Measurements from ENCODE around the gene LDB2. TPM values are rescaled to one million over a fixed set of nuclear protein-coding genes. Genes with fewer than 3 reads are reported as not detected.
A peak's percentile ranks its signal among the peaks of the same experiment; 100 is the strongest.

LDB2 gene
- total and polyA plus RNA-seq, 4 donors = 11.0 to 128 (median 55.7) TPM

GRCh38 chr4:16671741-16672140 is 226.7 kb downstream of the LDB2 start:
- H3K9me3 ChIP-seq (ENCODE audit: control insufficient read depth, low read length) = no peaks in the 10 kb centered on the region
- peaks cover 5 to 6% of the 10 kb centered on the region in 2 donors for H3K4me1 ChIP-seq (ENCODE audit: control insufficient read depth in 1 of 2, insufficient read depth in 2 of 2, low read length in 2 of 2)
- H3K36me3 ChIP-seq (ENCODE audit: control insufficient read depth in 1 of 2, insufficient read depth in 2 of 2, low read length in 1 of 2) = no peaks in the 10 kb centered on the region
- no peak for DNase-seq
- H3K4me3 ChIP-seq (ENCODE audit: low read length in 2 of 2) = no peak overlapping the region
- intact Hi-C loops (cut with DNase I) = no loop called here
- no peak for ATAC-seq (ENCODE audit: low FRiP score)
- no peaks in the 10 kb centered on the region for H3K27me3 ChIP-seq (ENCODE audit: control insufficient read depth in 1 of 2, insufficient read depth in 2 of 2, low read length in 1 of 2)
- 57 to 60% methylated on average over 2 of the region's 2 CpGs for WGBS, 2 donors
- H3K27ac ChIP-seq (ENCODE audit: low read depth in 1 of 2, low read length in 2 of 2) = no peak overlapping the region

- no peak overlapping the region for H3K4me3 ChIP-seq (ENCODE audit: low read length in 2 of 2)
- H3K27ac ChIP-seq (ENCODE audit: low read depth in 1 of 2, low read length in 2 of 2) = no peak overlapping the region
- ATAC-seq (ENCODE audit: low FRiP score) (no peak), DNase-seq (no peak)
- no peaks in the 10 kb centered on the region for H3K36me3 ChIP-seq (ENCODE audit: control insufficient read depth in 1 of 2, insufficient read depth in 2 of 2, low read length in 1 of 2)
- WGBS, 2 donors = 95 to 97% methylated on average over 1 of the region's 1 CpG
- H3K9me3 ChIP-seq (ENCODE audit: control insufficient read depth, low read length) = no peaks in the 10 kb centered on the region
- no peaks in the 10 kb centered on the region for H3K27me3 ChIP-seq (ENCODE audit: control insufficient read depth in 1 of 2, insufficient read depth in 2 of 2, low read length in 1 of 2)
- peaks cover 5 to 6% of the 10 kb centered on the region in 2 donors for H3K4me1 ChIP-seq (ENCODE audit: control insufficient read depth in 1 of 2, insufficient read depth in 2 of 2, low read length in 2 of 2)
- intact Hi-C loops (cut with DNase I) = no loop called here
These were observed 227.7 kb downstream of the LDB2 start for GRCh38 chr4:16670727-16671126.

GRCh38 chr4:16669036-16669435 is 229.4 kb downstream of the LDB2 start:
- Histone ChIP-seq H3K27me3 (ENCODE audit: control insufficient read depth in 1 of 2, insufficient read depth in 2 of 2, low read length in 1 of 2) (no peaks in the 10 kb centered on the region), H3K4me1 (ENCODE audit: control insufficient read depth in 1 of 2, insufficient read depth in 2 of 2, low read length in 2 of 2) (peaks cover 5 to 6% of the 10 kb centered on the region in 2 donors), H3K9me3 (ENCODE audit: control insufficient read depth, low read length) (no peaks in the 10 kb centered on the region), H3K4me3 (ENCODE audit: low read length in 2 of 2) (no peak overlapping the region), H3K36me3 (ENCODE audit: control insufficient read depth in 1 of 2, insufficient read depth in 2 of 2, low read length in 1 of 2) (no peaks in the 10 kb centered on the region), H3K27ac (ENCODE audit: low read depth in 1 of 2, low read length in 2 of 2) (no peak overlapping the region)
- no peak for DNase-seq
- peak; percentile 64 for ATAC-seq (ENCODE audit: low FRiP score)
- intact Hi-C loops (cut with DNase I) = no loop called here

GRCh38 chr4:16668488-16668887 is 230.0 kb downstream of the LDB2 start:
- WGBS, 2 donors = 67 to 72% methylated on average over 1 of the region's 1 CpG
- Histone ChIP-seq H3K4me1 (ENCODE audit: control insufficient read depth in 1 of 2, insufficient read depth in 2 of 2, low read length in 2 of 2) (peaks cover 5 to 6% of the 10 kb centered on the region in 2 donors), H3K4me3 (ENCODE audit: low read length in 2 of 2) (no peak overlapping the region), H3K27ac (ENCODE audit: low read depth in 1 of 2, low read length in 2 of 2) (no peak overlapping the region), H3K27me3 (ENCODE audit: control insufficient read depth in 1 of 2, insufficient read depth in 2 of 2, low read length in 1 of 2) (no peaks in the 10 kb centered on the region), H3K36me3 (ENCODE audit: control insufficient read depth in 1 of 2, insufficient read depth in 2 of 2, low read length in 1 of 2) (no peaks in the 10 kb centered on the region), H3K9me3 (ENCODE audit: control insufficient read depth, low read length) (no peaks in the 10 kb centered on the region)
- ATAC-seq (ENCODE audit: low FRiP score) = peak; percentile 37
- intact Hi-C loops (cut with DNase I) = no loop called here
- DNase-seq = no peak

GRCh38 chr4:16667464-16667863 is 231.0 kb downstream of the LDB2 start:
- H3K4me3 ChIP-seq (ENCODE audit: low read length in 2 of 2) = no peak overlapping the region
- H3K27ac ChIP-seq (ENCODE audit: low read depth in 1 of 2, low read length in 2 of 2) = no peak overlapping the region
- no peak for ATAC-seq (ENCODE audit: low FRiP score)
- intact Hi-C loops (cut with DNase I) = no loop called here
- 96% methylated on average over 3 of the region's 3 CpGs for WGBS, 2 donors
- no peaks in the 10 kb centered on the region for H3K27me3 ChIP-seq (ENCODE audit: control insufficient read depth in 1 of 2, insufficient read depth in 2 of 2, low read length in 1 of 2)
- no peak for DNase-seq
- H3K9me3 ChIP-seq (ENCODE audit: control insufficient read depth, low read length) = no peaks in the 10 kb centered on the region
- H3K4me1 ChIP-seq (ENCODE audit: control insufficient read depth in 1 of 2, insufficient read depth in 2 of 2, low read length in 2 of 2) = peaks cover 2 to 6% of the 10 kb centered on the region in 2 donors
- no peaks in the 10 kb centered on the region for H3K36me3 ChIP-seq (ENCODE audit: control insufficient read depth in 1 of 2, insufficient read depth in 2 of 2, low read length in 1 of 2)

GRCh38 chr4:16665942-16666551 is 232.4 kb downstream of the LDB2 start:
- Histone ChIP-seq H3K27me3 (ENCODE audit: control insufficient read depth in 1 of 2, insufficient read depth in 2 of 2, low read length in 1 of 2) (no peaks in the 10 kb centered on the region), H3K4me1 (ENCODE audit: control insufficient read depth in 1 of 2, insufficient read depth in 2 of 2, low read length in 2 of 2) (peaks cover 0 to 3% of the 10 kb centered on the region in 2 donors), H3K4me3 (ENCODE audit: low read length in 2 of 2) (no peak overlapping the region), H3K9me3 (ENCODE audit: control insufficient read depth, low read length) (no peaks in the 10 kb centered on the region), H3K36me3 (ENCODE audit: control insufficient read depth in 1 of 2, insufficient read depth in 2 of 2, low read length in 1 of 2) (no peaks in the 10 kb centered on the region), H3K27ac (ENCODE audit: low read depth in 1 of 2, low read length in 2 of 2) (no peak overlapping the region)
- no peak for DNase-seq
- no peak for ATAC-seq (ENCODE audit: low FRiP score)
- intact Hi-C loops (cut with DNase I) = no loop called here
- WGBS, 2 donors = 82 to 86% methylated on average over 12 of the region's 12 CpGs

- H3K4me1 ChIP-seq (ENCODE audit: control insufficient read depth in 1 of 2, insufficient read depth in 2 of 2, low read length in 2 of 2) = no peaks in the 10 kb centered on the region
- no peaks in the 10 kb centered on the region for H3K27me3 ChIP-seq (ENCODE audit: control insufficient read depth in 1 of 2, insufficient read depth in 2 of 2, low read length in 1 of 2)
- DNase-seq (no peak), ATAC-seq (ENCODE audit: low FRiP score) (no peak)
- no peaks in the 10 kb centered on the region for H3K9me3 ChIP-seq (ENCODE audit: control insufficient read depth, low read length)
- H3K4me3 ChIP-seq (ENCODE audit: low read length in 2 of 2) = no peak overlapping the region
- no peaks in the 10 kb centered on the region for H3K36me3 ChIP-seq (ENCODE audit: control insufficient read depth in 1 of 2, insufficient read depth in 2 of 2, low read length in 1 of 2)
- H3K27ac ChIP-seq (ENCODE audit: low read depth in 1 of 2, low read length in 2 of 2) = no peak overlapping the region
- intact Hi-C loops (cut with DNase I) = no loop called here
These were observed 234.7 kb downstream of the LDB2 start for GRCh38 chr4:16663732-16664131.

GRCh38 chr4:16663307-16663706 is 235.1 kb downstream of the LDB2 start:
- no peak overlapping the region for H3K27ac ChIP-seq (ENCODE audit: low read depth in 1 of 2, low read length in 2 of 2)
- ATAC-seq (ENCODE audit: low FRiP score) = no peak
- H3K9me3 ChIP-seq (ENCODE audit: control insufficient read depth, low read length) = no peaks in the 10 kb centered on the region
- H3K4me1 ChIP-seq (ENCODE audit: control insufficient read depth in 1 of 2, insufficient read depth in 2 of 2, low read length in 2 of 2) = no peaks in the 10 kb centered on the region
- WGBS, 2 donors = 91 to 94% methylated on average over 4 of the region's 4 CpGs
- no peak for DNase-seq
- H3K4me3 ChIP-seq (ENCODE audit: low read length in 2 of 2) = no peak overlapping the region
- no peaks in the 10 kb centered on the region for H3K27me3 ChIP-seq (ENCODE audit: control insufficient read depth in 1 of 2, insufficient read depth in 2 of 2, low read length in 1 of 2)
- intact Hi-C loops (cut with DNase I) = no loop called here
- H3K36me3 ChIP-seq (ENCODE audit: control insufficient read depth in 1 of 2, insufficient read depth in 2 of 2, low read length in 1 of 2) = no peaks in the 10 kb centered on the region

GRCh38 chr4:16661813-16662212 is 236.6 kb downstream of the LDB2 start:
- Histone ChIP-seq H3K36me3 (ENCODE audit: control insufficient read depth in 1 of 2, insufficient read depth in 2 of 2, low read length in 1 of 2) (no peaks in the 10 kb centered on the region), H3K27me3 (ENCODE audit: control insufficient read depth in 1 of 2, insufficient read depth in 2 of 2, low read length in 1 of 2) (no peaks in the 10 kb centered on the region), H3K9me3 (ENCODE audit: control insufficient read depth, low read length) (no peaks in the 10 kb centered on the region), H3K4me3 (ENCODE audit: low read length in 2 of 2) (no peak overlapping the region), H3K27ac (ENCODE audit: low read depth in 1 of 2, low read length in 2 of 2) (no peak overlapping the region), H3K4me1 (ENCODE audit: control insufficient read depth in 1 of 2, insufficient read depth in 2 of 2, low read length in 2 of 2) (no peaks in the 10 kb centered on the region)
- DNase-seq = no peak
- intact Hi-C loops (cut with DNase I) = no loop called here
- 86 to 92% methylated on average over 2 of the region's 2 CpGs for WGBS, 2 donors
- ATAC-seq (ENCODE audit: low FRiP score) = no peak
